Thyroid gland (tissue), 4 donors: ENCODE results near the gene SMG1. TPM values are rescaled to one million over a fixed set of nuclear protein-coding genes. Genes with fewer than 3 reads are reported as not detected.
"Not testable (repeated sequence)": the region's sequence is repeated elsewhere in the genome, so short reads cannot be mapped to it uniquely, and the experiment has no call there.

Source experiments
- DNase-seq, 2 donors: peaks; one replicate each; pipeline ENCODE4 v3.0.0-alpha.2; 2019
- H3K27ac ChIP-seq, 3 donors: fragments of 200-600 bp; sonication (generic); 1 replicate in 2 of 3; 2 replicates in 1 of 3; pipeline ENCODE4 v1.5.1; 2016 to 2019; ENCODE audit warnings: mild to moderate bottlenecking in 1 of 3, moderate library complexity in 1 of 3
- H3K27me3 ChIP-seq: fragments of 200-600 bp; sonication (generic); one replicate; pipeline ENCODE4 v1.5.1; 2019
- H3K36me3 ChIP-seq, 2 donors: fragments of 200-600 bp; sonication (generic); one replicate each; pipeline ENCODE4 v1.5.1; 2016 to 2019
- H3K4me1 ChIP-seq, 2 donors: fragments of 200-600 bp; sonication (generic); one replicate each; pipeline ENCODE4 v1.5.1; 2017 to 2019
- H3K4me3 ChIP-seq, 3 donors: fragments of 200-600 bp; sonication (generic); replicated peaks in 1 of 3; 1 replicate in 2 of 3; 2 replicates in 1 of 3; pipeline ENCODE4 v1.5.1; 2016; ENCODE audit warnings: mild to moderate bottlenecking in 1 of 3
- H3K9me3 ChIP-seq: fragments of 200-600 bp; sonication (generic); one replicate; pipeline ENCODE4 v1.5.1; 2017
- POLR2A ChIP-seq, 2 donors: fragments of 450-650 bp; IDR thresholded peaks; one replicate each; pipeline ENCODE4 v1.6.1; 2017; ENCODE audit warnings: antibody characterized with exemption in 2 of 2, mild to moderate bottlenecking in 2 of 2, moderate library complexity in 1 of 2
- WGBS, 2 donors: methylation state at CpG; one replicate each; pipeline ENCODE4 v1.1.5; 2017; 5-methylcytosine and 5-hydroxymethylcytosine counted together
- intact Hi-C: fragments of 100-400 bp; cut with DNase I; formaldehyde crosslinking; loops from one replicate; pipeline ENCODE4 v1.15.1; 2023
- total RNA-seq, 4 donors: library from RNA; depleted of rRNA; stranded (reverse); fragments of >200 nt; gene quantifications; one replicate each; pipeline ENCODE4 v1.2.3, GENCODE V29; 2016
- TF ChIP-seq, protein P1 (sequence below), 6 experiments: fragments of 200-600 bp in 3 of 6; fragments of 450-650 bp in 3 of 6; sonication (generic) in 3 of 6; IDR thresholded peaks; one replicate each; pipeline ENCODE4 v1.5.1; 2016 to 2019; ENCODE audit warnings: antibody characterized with exemption in 6 of 6, mild to moderate bottlenecking in 2 of 6, inconsistent platforms in 1 of 6, moderate library complexity in 1 of 6

The SMG1 gene
- total RNA-seq, 4 donors from 2014 or later: 106 to 156 (median 125) TPM

DNA sequence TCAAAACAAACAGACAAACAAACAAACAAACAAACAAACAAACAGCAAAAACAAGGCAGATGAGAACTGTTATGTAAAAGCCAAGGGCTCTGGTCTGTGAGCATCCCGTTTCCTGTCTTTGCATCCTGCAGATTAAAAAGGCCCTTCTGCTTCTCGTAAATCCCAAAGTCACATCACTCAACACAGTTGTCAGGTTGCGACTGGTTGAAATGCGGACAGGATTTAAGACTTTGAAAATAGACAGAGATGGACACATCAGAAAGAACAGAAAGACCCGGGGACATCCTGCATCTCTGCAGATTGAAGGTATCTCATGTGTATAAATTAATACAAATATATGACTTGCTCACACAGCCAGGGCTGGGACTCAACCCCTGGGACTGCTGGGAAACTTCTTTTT, 39.3 kb upstream of the SMG1 start:
- H3K27me3 ChIP-seq: no peaks in the 10 kb centered on the region
- H3K4me3 ChIP-seq: no peak overlapping the region
- H3K36me3 ChIP-seq: no peaks in the 10 kb centered on the region
- peaks cover 19 to 20% of the 10 kb centered on the region in 2 donors for H3K4me1 ChIP-seq
- DNase-seq: no peak
- intact Hi-C loops: loop anchor here (5.0 kb wide), 1 partner anchor 163 kb away; the partner anchor contains the start of gene ARL6IP1
- H3K27ac ChIP-seq: no peak overlapping the region
- H3K9me3 ChIP-seq: no peaks in the 10 kb centered on the region
- 79 to 85% methylated on average over 5 of the region's 5 CpGs for WGBS, 2 donors
- no peak for TF ChIP-seq POLR2A (IDR thresholded peaks at IDR 0.05)
- TF ChIP-seq, protein P1, sequence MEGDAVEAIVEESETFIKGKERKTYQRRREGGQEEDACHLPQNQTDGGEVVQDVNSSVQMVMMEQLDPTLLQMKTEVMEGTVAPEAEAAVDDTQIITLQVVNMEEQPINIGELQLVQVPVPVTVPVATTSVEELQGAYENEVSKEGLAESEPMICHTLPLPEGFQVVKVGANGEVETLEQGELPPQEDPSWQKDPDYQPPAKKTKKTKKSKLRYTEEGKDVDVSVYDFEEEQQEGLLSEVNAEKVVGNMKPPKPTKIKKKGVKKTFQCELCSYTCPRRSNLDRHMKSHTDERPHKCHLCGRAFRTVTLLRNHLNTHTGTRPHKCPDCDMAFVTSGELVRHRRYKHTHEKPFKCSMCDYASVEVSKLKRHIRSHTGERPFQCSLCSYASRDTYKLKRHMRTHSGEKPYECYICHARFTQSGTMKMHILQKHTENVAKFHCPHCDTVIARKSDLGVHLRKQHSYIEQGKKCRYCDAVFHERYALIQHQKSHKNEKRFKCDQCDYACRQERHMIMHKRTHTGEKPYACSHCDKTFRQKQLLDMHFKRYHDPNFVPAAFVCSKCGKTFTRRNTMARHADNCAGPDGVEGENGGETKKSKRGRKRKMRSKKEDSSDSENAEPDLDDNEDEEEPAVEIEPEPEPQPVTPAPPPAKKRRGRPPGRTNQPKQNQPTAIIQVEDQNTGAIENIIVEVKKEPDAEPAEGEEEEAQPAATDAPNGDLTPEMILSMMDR (IDR thresholded peaks at IDR 0.05): no peak

DNA sequence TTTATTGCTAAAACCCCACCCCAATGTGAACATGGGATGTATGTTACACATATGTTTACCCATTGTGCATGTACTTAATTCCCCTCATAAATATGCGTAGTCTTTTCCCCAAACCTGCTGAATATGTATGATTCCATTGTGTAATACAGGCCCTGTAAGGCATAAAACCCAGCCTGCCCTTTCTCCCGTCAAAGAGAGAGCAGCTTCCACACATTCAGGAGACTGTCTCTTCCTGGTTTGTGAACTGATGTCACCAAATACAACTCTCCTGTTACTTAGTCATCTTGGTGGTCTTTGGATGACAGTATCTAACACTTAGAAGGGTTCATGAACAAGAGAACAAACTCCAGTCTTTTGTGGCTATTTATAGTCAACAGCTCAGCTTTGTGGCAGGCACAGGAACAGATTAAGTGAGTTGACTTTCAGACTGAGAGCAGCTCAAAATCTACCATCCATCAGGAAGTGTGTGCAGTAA, 32.9 kb upstream of the SMG1 start:
- no peak for DNase-seq
- H3K27ac ChIP-seq: no peak overlapping the region
- whole genome bisulfite sequencing, 2 donors: 72 to 79% methylated on average over 2 of the region's 2 CpGs
- intact Hi-C loops: no loop called here
- H3K4me1 ChIP-seq: peaks cover 22 to 24% of the 10 kb centered on the region in 2 donors
- H3K27me3 ChIP-seq: no peaks in the 10 kb centered on the region
- no peaks in the 10 kb centered on the region for H3K36me3 ChIP-seq
- no peaks in the 10 kb centered on the region for H3K9me3 ChIP-seq
- no peak overlapping the region for H3K4me3 ChIP-seq
- TF ChIP-seq, protein P1 (IDR thresholded peaks at IDR 0.05): no peak
- no peak for TF ChIP-seq POLR2A (IDR thresholded peaks at IDR 0.05)

DNA sequence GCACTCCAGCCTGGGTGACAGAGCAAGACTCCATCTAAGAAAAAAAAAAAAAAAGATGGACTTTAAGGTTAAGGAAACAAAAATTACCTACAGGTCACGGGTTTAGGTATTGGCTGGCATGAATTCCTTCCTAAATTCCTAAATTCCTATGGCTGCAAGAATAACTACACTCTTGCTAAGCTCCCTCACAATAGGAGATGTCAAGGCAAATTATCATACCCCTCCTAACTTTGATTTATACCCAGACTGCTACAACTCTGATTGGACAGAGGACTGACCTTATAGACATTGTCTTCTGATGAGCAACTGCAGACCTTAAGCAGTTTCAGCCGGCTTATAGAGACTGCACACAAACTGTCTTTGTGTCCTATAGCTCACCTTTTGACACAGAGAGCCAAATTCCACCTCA, 32.4 kb upstream of the SMG1 start:
- no peak overlapping the region for H3K27ac ChIP-seq
- no peak overlapping the region for H3K4me3 ChIP-seq
- no peaks in the 10 kb centered on the region for H3K9me3 ChIP-seq
- WGBS, 2 donors: 87 to 91% methylated on average over 2 of the region's 2 CpGs
- TF ChIP-seq POLR2A (IDR thresholded peaks at IDR 0.05): no peak
- TF ChIP-seq, protein P1 (IDR thresholded peaks at IDR 0.05): no peak
- no peaks in the 10 kb centered on the region for H3K36me3 ChIP-seq
- intact Hi-C loops: no loop called here
- H3K4me1 ChIP-seq: peaks cover 22 to 24% of the 10 kb centered on the region in 2 donors
- no peaks in the 10 kb centered on the region for H3K27me3 ChIP-seq
- no peak for DNase-seq

GRCh38 chr16:18956658-18957241, 30.5 kb upstream of the SMG1 start:
- H3K27ac ChIP-seq, H3K4me3 ChIP-seq, H3K36me3 ChIP-seq, H3K27me3 ChIP-seq, intact Hi-C loops, H3K9me3 ChIP-seq, DNase-seq: not testable (repeated sequence)
- peaks cover 14 to 16% of the 10 kb centered on the region in 2 donors for H3K4me1 ChIP-seq
- 76 to 87% methylated on average over 6 of the region's 6 CpGs for WGBS, 2 donors

GRCh38 chr16:18955874-18956580, 29.8 kb upstream of the SMG1 start:
- 72 to 74% methylated on average over 15 to 21 of the region's 21 CpGs for WGBS, 2 donors
- not testable (repeated sequence) for H3K27ac ChIP-seq, H3K36me3 ChIP-seq

GRCh38 chr16:18953547-18953946, 27.3 kb upstream of the SMG1 start:
- Histone ChIP-seq H3K27ac (no peak overlapping the region), H3K27me3 (no peaks in the 10 kb centered on the region), H3K36me3 (no peaks in the 10 kb centered on the region), H3K4me3 (no peak overlapping the region), H3K4me1 (no peaks in the 10 kb centered on the region), H3K9me3 (no peaks in the 10 kb centered on the region)
- DNase-seq: no peak
- intact Hi-C loops: no loop called here
- TF ChIP-seq, protein P1 (IDR thresholded peaks at IDR 0.05): no peak
- TF ChIP-seq POLR2A (IDR thresholded peaks at IDR 0.05): no peak

More at GRCh38 chr16:18955874-18956580, 29.8 kb upstream of the SMG1 start:
- H3K4me3 ChIP-seq, DNase-seq, H3K4me1 ChIP-seq, intact Hi-C loops, H3K27me3 ChIP-seq, H3K9me3 ChIP-seq: not testable (repeated sequence)
